GM19035 (cell line): Measurements from ENCODE around the gene DNAH8.

Experiments used
- ATAC-seq: cut with Tn5 transposase; IDR thresholded peaks from one replicate; pipeline ENCODE4 v1.9.1; 2021; ENCODE audit not compliant: unreplicated experiment

The DNAH8 gene, protein sequence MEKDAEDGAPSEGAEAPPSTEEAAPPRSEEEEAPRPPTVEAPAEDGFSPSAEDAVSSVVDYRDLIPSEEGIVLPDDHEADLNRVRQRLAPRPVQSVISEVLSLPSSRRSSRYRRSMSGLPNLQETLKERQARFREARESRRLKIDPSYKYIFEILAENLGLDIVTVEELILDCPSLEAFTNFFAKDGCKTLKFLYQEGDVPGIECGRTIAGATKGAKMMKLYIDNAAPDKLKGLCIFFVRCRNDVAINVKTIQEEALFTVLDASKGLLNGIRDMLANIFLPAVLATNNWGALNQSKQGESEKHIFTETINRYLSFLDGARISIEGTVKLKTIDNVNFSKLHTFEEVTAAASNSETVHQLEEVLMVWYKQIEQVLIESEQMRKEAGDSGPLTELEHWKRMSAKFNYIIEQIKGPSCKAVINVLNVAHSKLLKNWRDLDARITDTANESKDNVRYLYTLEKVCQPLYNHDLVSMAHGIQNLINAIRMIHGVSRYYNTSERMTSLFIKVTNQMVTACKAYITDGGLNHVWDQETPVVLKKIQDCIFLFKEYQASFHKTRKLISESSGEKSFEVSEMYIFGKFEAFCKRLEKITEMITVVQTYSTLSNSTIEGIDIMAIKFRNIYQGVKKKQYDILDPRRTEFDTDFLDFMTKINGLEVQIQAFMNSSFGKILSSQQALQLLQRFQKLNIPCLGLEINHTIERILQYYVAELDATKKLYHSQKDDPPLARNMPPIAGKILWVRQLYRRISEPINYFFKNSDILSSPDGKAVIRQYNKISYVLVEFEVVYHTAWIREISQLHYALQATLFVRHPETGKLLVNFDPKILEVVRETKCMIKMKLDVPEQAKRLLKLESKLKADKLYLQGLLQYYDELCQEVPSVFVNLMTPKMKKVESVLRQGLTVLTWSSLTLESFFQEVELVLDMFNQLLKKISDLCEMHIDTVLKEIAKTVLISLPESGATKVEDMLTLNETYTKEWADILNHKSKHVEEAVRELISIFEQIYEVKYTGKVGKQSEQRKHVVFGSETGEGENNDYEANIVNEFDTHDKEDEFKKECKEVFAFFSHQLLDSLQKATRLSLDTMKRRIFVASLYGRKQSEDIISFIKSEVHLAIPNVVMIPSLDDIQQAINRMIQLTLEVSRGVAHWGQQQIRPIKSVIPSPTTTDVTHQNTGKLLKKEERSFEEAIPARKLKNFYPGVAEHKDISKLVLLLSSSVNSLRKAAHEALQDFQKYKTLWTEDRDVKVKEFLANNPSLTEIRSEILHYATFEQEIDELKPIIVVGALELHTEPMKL (N-terminal part only)

DNA sequence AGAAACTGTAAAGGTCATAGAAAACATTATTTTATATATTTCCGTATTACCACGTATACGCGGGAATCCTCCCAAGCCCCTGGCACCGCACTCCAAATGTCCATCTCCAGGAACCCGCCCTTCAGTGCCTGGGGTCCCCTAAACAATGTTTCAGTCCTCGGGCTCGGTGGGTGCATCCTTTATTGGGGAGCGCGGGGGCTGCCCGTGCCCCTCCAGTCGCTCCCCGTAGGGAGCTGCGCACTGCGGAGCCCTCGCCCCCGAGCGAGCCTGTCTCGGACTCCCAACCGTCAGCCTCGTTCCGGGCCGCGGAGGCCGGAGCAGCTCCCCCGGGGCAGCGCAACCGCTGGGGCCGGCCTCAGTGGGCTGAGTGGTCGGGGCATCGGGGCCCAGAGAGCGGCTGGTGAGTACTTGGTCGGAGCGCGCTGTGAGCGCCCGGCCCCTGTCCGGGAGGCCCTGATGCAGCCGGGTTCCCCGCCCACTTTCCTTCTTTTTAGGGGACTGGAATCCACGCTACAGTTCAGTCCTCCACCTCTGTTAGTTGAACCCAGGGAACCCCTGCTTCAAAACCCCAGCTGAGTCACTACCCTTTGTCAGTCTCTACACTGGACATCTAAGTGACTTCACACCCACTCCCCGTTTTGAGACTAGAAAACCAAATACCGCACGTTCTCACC, at the start of gene DNAH8:
DNAH8 (plus strand) TSS at position 296 of the 674 bp plus-strand sequence. CDS start 7,499 bp downstream, outside the sequence.
- ATAC-seq: no peak

DNA sequence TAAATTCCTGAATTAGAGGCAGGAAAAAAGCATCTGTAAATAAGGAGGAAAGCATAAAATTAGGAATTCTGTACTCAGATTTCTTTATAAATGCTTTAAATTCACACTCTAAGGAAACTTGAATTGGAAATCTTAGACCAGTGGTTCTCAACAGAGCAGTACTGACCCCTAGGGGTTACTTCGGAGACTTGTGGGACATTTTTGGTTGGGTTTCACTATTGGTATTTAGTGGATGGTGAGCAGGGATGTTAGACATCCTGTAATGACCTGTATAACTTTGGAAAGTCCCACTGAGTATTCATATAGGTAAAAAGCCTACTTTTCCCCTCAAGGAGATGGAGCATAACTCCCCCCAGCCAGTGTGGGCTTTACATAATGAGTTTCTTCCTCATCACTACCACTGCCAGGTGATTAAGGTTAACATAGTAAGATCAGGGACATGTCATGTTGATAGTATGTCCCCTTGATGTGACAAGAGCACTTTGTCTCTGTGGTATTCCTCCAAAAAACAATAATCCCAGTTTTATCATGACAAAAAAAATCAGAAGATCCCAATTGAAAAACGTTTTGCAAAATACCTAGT, 43.1 kb upstream of the DNAH8 start:
- ATAC-seq: peak; percentile 91

DNA sequence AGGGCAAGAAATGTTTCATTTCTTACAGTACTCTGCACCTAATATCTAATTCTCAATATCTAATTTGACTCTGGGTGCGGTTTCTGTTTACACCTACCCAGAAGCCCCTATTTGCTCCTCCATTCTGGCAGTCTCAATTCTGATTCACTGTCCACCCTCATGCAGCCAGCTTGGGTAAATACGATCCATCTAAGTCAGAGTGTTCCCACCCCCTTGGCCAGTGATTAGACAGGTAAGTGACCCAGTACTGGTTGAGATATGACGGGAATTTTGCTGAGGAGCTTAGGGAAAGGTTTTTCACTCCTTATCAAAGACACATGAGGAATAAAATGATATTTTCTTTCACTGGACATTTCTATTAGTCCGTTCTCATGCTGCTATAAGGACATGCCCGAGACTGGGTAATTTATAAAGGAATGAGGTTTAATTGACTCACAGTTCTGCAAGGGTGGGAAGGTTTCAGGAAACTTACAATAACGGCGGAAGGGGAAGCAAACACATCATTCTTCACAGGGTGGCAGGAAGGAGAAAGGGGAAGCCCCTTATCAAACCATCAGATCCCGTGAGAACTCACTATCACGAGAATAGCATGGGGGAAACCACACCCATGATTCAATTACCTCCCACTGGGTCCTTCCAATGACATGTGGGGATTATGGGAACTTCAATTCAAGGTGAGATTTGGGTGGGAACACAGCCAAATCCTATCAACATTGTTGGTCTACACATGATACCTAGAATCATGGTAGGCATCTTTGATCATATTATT, 41.5 kb upstream of the DNAH8 start:
- no peak for ATAC-seq

DNA sequence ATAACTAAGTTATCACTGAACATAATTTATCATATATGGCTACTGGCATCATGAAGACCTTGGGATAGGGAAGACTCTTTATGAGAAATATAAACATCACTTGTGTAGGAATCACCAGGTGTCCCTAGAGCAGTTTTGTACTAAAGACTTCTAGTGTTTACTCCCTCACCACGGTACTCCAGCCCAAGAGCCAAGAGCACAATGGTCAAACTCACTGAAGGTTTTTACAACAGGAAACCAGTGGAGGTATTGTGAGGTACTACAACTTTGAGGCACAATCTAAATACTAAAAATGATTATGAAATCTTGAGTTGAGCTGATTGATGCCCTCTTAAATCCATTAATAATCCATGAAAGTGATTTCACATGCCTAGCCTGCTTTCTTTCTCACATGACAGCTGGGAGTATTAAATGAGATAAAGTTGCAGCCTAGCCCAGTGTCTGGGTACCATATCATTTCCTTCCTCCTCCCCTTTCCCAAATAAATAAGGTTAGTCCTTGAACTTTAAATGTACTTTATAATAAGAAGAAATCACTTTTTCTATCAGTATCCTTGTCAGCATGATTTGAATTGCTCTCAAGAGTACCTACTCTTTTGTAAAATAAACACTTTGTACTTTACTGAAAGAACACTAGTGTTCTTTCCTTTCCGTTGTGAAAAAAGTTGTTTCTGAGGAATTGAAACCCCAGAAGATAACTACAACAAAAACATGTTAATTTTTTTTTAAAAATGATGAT, 38.7 kb upstream of the DNAH8 start:
- no peak for ATAC-seq

DNA sequence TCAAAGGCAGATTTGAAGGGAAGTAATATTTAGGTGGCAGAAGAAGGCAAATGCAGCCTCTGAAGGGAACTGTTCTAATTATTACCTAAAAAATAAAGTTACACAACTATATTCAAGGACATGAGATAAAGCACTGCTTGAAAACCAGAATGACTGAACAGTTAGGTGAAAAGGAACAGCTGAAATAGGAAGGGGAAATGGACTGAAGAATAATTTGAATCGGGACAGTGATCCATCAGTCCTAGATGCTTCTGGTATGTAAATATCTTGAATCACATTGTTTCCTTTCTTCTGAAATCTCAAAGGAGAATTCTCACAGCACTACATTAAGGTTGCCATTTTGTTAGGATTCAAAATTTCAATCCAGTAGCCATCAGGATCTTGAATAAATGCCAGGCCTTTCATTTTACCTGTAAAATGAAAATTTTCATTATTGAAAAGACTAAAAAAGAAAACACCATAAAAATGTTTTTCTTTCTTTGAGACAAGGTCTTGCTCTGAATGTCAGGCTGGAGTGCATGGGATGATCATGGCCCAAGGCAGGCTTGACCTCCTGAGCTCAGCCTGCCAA, 38.1 kb upstream of the DNAH8 start:
- ATAC-seq: no peak

DNA sequence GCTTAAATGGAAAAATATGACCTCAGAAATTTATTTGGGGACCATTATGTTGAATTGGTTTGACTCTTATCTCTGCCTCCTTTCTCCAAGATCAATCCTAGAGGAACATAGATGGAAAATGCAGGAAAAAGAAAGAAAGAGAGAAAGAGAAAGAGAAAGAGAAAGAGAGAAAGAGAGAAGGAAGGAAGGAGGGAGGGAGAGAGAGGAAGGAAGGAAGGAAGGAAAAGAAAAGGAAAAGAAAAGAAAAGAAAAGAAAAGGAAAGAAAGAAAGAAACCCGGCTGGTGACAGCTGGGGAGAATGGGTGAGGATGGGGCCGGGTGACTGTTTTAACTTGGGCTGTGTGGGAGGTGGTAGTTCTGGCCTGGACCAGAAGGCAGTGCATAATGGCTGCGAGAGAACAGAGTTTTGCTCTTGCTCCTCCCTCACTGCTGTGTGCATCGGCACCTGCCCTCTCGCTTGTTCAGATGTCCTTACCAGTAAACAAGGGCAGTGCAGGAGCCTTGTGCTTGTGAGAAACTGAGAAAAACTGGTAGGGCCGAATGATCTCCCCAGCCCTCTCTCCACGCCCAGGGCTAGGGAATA, 36.8 kb upstream of the DNAH8 start:
- ATAC-seq: no peak

DNA sequence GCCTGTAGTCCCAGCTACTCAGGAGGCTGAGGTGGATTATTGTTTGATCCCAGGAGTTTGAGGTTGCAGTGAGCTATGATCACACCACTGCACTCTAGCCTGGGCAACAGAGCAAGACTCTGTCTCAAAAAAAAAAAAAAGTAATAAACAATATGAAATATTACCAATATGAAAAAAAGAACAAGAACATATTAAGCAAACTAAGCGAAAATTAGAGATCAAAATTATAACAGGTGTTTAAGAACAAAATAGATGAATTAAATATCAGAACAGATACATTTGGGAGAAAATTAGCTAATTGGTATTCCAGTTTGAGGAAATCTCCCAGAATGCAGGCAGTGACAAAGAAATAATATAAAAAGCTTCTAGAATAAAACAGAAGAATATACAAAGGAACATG, 35.4 kb upstream of the DNAH8 start:
- ATAC-seq: no peak

DNA sequence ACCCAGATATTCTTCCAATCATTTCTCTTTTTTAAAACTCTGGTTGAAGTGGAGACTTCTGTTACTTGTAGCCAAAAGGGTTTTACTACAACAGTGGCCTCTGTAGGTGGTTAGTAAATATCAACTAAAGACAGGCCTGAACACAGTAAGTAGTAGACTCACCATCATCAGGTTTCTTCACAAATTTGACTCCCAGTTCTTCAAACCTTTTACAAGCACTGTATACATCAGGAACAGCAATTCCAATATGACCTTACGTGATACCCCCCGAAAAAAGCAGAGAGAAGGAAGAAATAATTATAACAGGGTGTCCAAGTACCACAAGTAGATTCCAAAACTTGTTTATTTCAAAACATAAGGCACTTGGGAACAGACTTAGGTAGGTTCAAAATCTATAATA, 33.3 kb upstream of the DNAH8 start:
- no peak for ATAC-seq

DNA sequence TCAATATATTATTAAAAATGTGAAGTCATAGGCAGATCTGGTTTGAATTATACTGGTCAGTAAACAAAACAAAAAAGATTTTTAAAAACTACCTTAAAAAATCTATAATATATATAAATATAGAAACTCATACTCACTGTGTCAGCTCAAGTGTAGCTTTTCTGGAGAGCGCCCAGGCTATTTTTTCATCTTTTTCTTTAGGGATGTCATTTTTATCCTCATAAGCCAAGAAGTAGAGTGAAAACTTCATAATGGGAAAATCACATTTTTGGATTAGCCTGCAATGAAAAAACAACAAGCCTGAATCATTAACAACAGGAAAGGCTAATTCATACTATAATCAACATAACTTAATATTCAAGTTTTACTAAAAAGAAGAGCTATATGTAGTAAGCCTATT, 30.9 kb upstream of the DNAH8 start:
- no peak for ATAC-seq

DNA sequence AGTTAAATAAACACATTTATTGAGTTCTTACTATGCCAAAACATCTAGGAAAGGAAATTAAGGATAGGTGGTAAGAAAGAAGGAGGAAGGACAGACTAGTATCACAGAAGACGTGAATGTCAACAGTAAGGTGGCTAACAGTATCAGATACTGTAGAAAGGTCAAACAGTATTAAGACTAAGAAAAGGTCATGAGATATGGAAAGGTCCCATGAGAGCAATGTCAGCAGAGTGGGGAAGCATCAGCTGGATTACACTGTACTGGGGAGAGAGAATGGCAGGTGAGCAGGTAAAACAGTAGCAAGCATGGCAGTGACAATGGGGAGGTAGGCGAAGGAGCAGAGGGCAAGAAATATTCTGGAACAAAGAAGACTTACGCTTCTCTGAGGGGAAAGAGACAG, 30.2 kb upstream of the DNAH8 start:
- no peak for ATAC-seq

DNA sequence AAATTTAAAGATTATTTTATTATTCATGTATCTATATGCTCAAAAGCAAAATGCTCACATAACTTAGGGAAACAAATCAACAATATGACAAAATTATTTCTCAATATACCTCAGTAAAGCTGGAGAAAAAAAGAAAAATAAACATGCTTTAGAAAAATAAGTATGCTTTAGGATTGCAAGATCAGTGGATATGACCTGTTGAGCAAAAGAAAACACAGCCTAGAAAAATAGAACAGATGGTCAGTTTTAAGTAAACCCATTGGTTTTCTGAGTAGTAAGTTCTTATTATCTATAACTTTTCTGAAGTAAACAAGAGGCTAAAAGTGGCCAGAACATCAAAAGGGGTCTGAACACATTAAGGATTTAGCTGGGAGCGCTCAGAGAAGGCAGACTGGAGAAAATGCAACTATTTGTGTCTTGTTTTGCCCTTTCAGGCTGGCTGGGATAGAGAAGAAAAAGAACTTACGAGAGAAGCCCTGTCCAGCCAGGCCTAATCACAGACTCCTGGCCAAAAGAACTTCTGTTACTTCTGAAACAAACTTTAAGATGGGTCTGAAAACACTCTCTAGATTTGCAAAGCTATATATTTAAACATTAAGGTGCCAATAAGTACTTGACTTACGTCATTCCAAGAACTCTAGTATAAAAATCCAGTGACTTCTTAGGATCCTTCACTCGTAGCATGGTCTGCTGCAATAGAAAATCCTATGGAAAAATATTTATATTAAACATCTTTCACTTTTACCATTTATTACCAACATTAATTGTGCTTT, 28.7 kb upstream of the DNAH8 start:
- ATAC-seq: no peak

DNA sequence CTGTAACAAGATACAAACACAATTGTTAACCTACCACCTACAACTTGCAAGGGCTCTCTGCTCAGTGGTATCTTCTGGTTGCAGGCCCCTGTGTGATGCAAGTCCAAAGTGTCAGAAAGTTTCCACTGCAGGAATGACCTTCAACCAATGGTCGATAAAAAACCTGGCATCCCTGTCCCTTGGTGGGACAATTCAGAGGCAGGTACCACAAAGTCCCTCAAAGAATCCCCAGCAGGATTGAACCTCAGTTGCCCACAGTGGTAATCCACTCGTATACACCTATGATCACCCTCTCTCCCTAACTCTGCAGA, 28.1 kb upstream of the DNAH8 start:
- no peak for ATAC-seq

DNA sequence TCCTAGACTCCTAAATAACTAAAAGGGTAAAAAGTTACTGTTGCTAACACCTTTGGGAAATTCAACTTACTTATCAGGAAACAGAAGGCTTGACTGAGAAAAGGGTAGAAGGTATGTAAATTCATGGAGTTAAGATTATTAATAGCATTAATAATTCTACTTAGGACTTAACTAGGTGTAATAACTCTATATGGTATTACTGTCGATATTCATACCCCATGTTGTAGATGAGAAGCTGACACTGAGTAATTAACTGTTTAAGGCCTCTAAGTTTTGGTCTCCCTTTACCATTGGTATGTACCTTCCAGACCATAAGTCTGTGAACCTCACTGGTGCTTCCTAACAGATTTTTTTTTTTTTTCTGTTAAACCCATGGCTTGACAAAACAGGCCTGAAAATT, 27.6 kb upstream of the DNAH8 start:
- no peak for ATAC-seq

DNA sequence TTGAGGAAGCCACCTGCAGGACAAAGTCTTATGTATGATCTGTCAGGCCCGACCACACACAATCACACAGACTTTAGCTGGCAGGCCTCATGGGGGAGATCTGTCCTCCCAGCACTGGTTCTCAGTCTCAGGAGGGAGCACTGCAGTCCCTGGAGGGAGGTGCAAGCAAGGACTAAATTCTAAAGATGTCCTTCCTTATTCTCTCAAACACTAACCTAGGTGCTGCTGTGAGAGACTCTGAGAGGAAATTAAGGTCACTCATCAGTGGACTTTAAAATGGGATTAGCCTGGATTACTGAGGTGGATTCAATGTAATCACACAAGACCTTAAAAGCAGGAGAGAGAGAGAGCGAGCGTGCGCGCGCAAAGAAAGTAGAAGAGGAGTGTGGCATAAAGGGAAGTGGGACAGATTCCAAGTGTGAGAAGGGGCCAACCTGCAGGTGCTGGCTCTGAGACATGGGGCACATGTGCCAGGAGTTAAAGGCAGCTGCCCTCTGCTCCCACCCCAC, 26.5 kb upstream of the DNAH8 start:
- no peak for ATAC-seq

DNA sequence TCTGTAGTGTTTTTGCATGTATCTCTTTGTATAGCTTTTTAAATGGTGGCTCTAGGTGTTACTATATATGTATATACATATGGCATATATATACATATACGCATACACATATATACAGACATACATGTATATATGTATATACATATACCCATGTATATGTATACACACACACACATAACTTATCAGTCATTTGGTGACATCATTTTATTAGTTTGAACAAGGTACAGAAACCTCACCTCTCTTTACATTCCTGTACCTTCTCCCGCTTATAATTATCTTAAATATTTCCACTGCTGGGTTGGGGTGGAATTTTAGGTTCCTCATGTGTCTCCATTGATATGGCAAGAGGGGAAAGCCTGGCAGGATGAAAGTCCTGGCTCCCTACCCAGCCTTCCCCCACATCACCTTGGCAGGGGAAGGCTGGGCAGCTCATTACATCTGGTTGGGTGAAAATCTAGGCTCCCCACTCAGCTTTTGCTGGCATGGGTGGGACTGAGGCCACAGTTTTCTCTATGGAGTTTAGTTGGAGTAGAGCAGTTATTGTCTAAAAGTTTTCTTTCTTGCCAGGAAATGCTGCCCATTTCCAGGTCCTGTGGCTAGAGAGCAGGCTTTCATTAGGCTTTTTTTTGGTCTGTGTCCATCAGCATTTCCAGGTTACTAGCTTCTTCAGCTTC, 19.7 kb upstream of the DNAH8 start:
- ATAC-seq: no peak

DNA sequence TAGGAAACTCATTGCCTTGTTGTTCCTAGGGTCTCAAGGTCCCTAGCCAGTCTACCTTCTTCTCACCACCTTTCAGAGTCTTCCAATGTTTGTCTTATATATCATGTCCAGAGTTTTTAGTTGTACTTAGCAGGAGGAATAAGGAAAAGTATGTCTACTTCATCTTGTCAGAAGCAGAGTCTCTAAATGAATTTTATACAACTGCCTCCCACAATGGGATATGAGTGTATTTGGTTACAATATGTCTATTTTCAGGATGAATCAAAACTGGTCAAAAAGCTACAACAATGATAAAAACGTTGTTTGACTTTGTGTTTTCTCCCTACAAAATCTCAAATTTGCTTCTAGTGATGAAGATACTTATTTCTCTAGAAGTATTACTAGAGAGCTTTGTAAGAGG, 19.2 kb upstream of the DNAH8 start:
- ATAC-seq: no peak

DNA sequence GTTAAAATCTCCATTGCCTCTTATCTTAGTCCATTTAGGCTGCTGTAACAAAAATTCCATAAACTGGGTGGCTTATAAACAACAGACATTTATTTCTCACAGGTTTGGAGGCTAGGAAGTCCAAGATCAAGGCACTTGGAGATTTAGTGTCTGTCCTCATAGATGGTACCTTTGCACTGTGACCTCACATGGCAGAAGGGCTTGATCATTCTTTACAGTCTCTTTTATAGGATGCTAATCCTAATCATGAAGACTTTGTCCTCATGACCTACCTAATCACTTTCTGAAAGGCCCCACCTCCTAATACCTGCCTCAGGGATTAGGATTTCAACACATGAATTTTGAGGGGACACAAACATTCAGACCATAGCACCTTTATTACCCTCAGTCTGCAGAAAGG, 18.8 kb upstream of the DNAH8 start:
- no peak for ATAC-seq
